Gastrocnemius medialis (tissue), 4 donors: ENCODE measurements around the gene SSBP1. TPM values are rescaled to one million over a fixed set of nuclear protein-coding genes. Genes with fewer than 3 reads are reported as not detected.
A peak's percentile ranks its signal among the peaks of the same experiment; 100 is the strongest.
"Not testable (repeated sequence)": the region's sequence is repeated elsewhere in the genome, so short reads cannot be mapped to it uniquely, and the experiment has no call there.

Experiments
- ATAC-seq, 2 donors: fragments of 150-250 bp; one replicate each; pipeline ENCODE4 v1.9.1; 2016
- DNase-seq, 2 donors: peaks; one replicate each; pipeline ENCODE4 v3.0.0-alpha.2; 2019
- H3K27ac ChIP-seq, 4 donors: fragments of 200-600 bp; sonication (generic); 1 replicate in 1 of 4; 2 replicates in 3 of 4; pipeline ENCODE4 v1.5.1; 2016 to 2018; ENCODE audit warnings: mild to moderate bottlenecking in 2 of 4, moderate library complexity in 1 of 4
- H3K27me3 ChIP-seq, 3 donors: fragments of 200-600 bp; sonication (generic) in 2 of 3; 1 replicate in 1 of 3; 2 replicates in 2 of 3; pipeline versions ENCODE4 v1.5.1 to v1.6.0; 2016 to 2019; ENCODE audit warnings: mild to moderate bottlenecking in 1 of 3, moderate library complexity in 1 of 3
- H3K36me3 ChIP-seq, 2 donors: fragments of 200-600 bp; sonication (generic) in 1 of 2; one replicate each; pipeline ENCODE4 v1.5.1; 2017 to 2018
- H3K4me1 ChIP-seq, 2 donors: fragments of 200-600 bp; sonication (generic) in 1 of 2; one replicate each; pipeline ENCODE4 v1.5.1; 2016 to 2017; ENCODE audit warnings: mild to moderate bottlenecking in 2 of 2
- H3K4me3 ChIP-seq, 4 donors: fragments of 200-600 bp; sonication (generic) in 3 of 4; 1 replicate in 1 of 4; 2 replicates in 3 of 4; pipeline ENCODE4 v1.5.1; 2016 to 2019; ENCODE audit warnings: mild to moderate bottlenecking in 2 of 4
- H3K9me3 ChIP-seq, 3 donors: fragments of 200-600 bp; sonication (generic) in 2 of 3; 1 replicate in 1 of 3; 2 replicates in 2 of 3; pipeline ENCODE4 v1.5.1; 2016 to 2019
- POLR2A ChIP-seq, 2 donors: fragments of 450-650 bp; IDR thresholded peaks; one replicate each; pipeline ENCODE4 v1.6.1; 2017; ENCODE audit warnings: antibody characterized with exemption in 2 of 2, mild to moderate bottlenecking in 2 of 2, moderate library complexity in 2 of 2
- in situ Hi-C, 4 donors: fragments of 200-750 bp; cut with MboI; loops; one replicate each; pipeline versions ENCODE4 v1.15.0 to v1.8.0; 2017; ENCODE audit warnings: low sequenced_read_pairs in 4 of 4
- intact Hi-C: fragments of 100-400 bp; cut with DNase I; formaldehyde crosslinking; loops from one replicate; pipeline ENCODE4 v1.15.1; 2023; ENCODE audit warnings: low total_unique reads
- total RNA-seq, 4 donors: library from RNA; depleted of rRNA; stranded (reverse); fragments of >200 nt; gene quantifications; one replicate each; pipeline versions ENCODE4 v1.1.0 to v1.2.3, GENCODE V29; 2016
- TF ChIP-seq, protein P1 (sequence below), 5 experiments: fragments of 450-650 bp in 3 of 5; fragments of 200-600 bp in 2 of 5; sonication (generic) in 2 of 5; IDR thresholded peaks in 4 of 5; conservative IDR thresholded peaks in 1 of 5; 1 replicate in 4 of 5; 2 replicates in 1 of 5; pipeline ENCODE4 v1.5.1; 2016 to 2019; ENCODE audit warnings: antibody characterized with exemption in 5 of 5, mild to moderate bottlenecking in 3 of 5, moderate library complexity in 3 of 5

Gene SSBP1, protein sequence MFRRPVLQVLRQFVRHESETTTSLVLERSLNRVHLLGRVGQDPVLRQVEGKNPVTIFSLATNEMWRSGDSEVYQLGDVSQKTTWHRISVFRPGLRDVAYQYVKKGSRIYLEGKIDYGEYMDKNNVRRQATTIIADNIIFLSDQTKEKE
- total RNA-seq = 100 to 1,000 TPM; 127 to 147 (median 138) TPM

DNA sequence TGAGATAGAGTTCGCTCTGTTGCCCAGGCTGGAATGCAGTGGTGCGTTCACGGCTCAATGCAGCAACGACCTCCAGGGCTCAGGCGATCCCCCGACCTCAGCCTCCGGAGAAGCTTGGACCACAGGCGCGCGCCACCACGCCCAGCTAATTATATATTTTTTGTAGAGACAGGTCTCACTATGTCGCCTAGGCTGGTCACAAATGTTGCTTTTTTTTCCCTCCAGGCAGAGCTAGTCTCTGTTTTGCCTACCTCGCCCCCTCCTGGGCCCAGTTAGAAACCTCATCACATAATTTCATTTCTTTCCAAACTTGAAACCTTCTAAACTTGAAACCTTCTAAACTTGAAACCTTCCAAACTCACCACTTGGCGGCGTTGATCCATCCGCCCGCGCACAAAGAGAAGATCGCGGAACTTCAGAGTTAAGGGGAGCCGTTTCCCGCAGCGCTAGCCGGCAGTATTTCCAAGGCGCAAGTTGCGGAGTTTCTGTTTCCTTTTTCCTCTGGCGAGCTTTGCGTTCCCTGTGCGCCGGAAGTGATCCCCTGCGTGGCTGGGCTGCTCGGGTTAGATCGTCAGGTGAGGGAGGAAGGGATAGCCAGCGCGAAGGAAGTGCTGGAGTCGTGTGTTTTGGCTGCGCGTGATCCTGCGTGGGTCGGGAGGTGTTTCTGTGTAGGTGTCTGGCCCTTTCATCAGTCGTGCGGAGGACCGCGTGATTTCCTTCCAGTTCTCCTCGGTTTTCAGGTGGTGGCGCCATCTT, at the start of gene SSBP1:
SSBP1 (plus strand) TSS at position 523 of the 756 bp plus-strand sequence. CDS start 809 bp downstream, outside the sequence.
- peaks cover 15 to 18% of the 10 kb centered on the region in 2 donors for H3K4me1 ChIP-seq
- DNase-seq = peak; percentile 85 to 88
- peak within 1 kb of the TSS; percentile 81 to 87 (median 84) for H3K27ac ChIP-seq
- no peaks in the 10 kb centered on the region for H3K27me3 ChIP-seq
- peaks cover 0 to 35% of the 10 kb centered on the region in 2 donors for H3K36me3 ChIP-seq
- H3K4me3 ChIP-seq = peak within 1 kb of the TSS; percentile 74 to 97 (median 84)
- in situ Hi-C loops (loop anchor here in 1 of 4 donors (25.0 kb wide), 1 partner anchor 726 kb away; the partner anchor contains the start of gene MRPS33), intact Hi-C loops (loop anchor here (1.0 to 2.0 kb wide), 4 partner anchors 35 to 813 kb away; partner anchors contain the start of gene DENND11)
- peak; percentile 57 to 67 for TF ChIP-seq POLR2A (IDR thresholded peaks at IDR 0.05)
- TF ChIP-seq, protein P1, sequence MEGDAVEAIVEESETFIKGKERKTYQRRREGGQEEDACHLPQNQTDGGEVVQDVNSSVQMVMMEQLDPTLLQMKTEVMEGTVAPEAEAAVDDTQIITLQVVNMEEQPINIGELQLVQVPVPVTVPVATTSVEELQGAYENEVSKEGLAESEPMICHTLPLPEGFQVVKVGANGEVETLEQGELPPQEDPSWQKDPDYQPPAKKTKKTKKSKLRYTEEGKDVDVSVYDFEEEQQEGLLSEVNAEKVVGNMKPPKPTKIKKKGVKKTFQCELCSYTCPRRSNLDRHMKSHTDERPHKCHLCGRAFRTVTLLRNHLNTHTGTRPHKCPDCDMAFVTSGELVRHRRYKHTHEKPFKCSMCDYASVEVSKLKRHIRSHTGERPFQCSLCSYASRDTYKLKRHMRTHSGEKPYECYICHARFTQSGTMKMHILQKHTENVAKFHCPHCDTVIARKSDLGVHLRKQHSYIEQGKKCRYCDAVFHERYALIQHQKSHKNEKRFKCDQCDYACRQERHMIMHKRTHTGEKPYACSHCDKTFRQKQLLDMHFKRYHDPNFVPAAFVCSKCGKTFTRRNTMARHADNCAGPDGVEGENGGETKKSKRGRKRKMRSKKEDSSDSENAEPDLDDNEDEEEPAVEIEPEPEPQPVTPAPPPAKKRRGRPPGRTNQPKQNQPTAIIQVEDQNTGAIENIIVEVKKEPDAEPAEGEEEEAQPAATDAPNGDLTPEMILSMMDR (IDR thresholded peaks at IDR 0.05 in 4 of 5, conservative IDR thresholded peaks at IDR 0.05 in 1 of 5) = peak; percentile 68 to 80 (median 76)
- peak; percentile 98 to 99 for ATAC-seq
- H3K9me3 ChIP-seq = no peaks in the 10 kb centered on the region

DNA sequence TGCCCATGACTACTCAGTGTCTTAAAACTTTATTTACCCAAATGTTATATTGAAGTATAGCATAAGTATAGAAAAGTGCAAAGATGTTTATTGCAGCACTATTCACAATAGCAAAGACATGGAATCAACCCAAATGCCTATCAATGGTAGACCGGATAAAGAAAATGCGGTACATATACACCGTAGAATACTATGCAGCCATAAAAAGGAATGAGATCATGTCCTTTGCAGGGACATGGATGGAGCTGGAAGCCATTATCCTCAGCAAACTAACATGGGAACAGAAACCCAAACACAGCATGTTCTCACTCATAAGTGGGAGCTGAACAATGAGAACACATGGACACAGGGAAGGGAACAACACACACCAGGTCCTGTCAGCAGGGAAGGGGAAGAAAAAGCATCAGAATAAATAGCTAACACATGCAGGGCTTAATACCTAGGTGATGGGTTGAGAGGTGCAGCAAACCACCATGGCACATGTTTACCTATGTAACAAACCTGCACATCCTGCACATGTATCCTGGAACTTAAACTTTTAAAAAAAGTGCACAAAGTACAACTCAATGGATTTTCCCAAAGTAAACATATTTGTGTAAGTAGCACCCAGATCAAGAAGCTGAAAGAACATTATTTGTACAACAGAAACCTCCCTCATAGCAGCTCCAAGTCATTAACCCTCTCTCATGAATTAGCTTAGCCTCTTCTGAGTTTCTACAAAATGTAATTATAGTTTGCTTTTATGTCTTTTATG, 48.9 kb upstream of the SSBP1 start:
- ATAC-seq, in situ Hi-C loops, DNase-seq: not testable (repeated sequence)

DNA sequence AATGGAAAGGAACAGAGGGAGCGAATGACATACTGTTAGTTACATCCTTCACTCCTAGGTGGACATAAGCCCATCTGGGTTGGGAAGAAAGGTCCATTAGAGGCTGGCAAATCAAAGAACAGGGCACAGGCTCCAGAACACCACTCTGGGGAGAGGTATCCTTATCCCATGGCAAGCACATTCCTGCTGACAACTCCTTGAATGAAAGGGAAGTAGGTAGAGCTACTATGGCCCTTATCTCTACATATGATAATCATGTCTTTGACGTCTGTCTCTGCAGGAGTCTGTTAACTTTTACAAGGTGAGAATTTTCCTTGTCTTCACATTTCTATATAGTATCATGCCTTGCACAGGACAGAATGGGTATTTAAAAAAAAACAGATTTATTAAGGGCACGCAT, 46.6 kb upstream of the SSBP1 start:
- in situ Hi-C loops = no loop called here
- TF ChIP-seq POLR2A (IDR thresholded peaks at IDR 0.05) = no peak
- TF ChIP-seq, protein P1 (IDR thresholded peaks at IDR 0.05 in 4 of 5, conservative IDR thresholded peaks at IDR 0.05 in 1 of 5) = no peak
- intact Hi-C loops = no loop called here
- ATAC-seq = no peak
- no peaks in the 10 kb centered on the region for H3K27me3 ChIP-seq
- no peaks in the 10 kb centered on the region for H3K9me3 ChIP-seq
- no peak overlapping the region for H3K4me3 ChIP-seq
- no peak overlapping the region for H3K27ac ChIP-seq
- peaks cover 4 to 7% of the 10 kb centered on the region in 2 donors for H3K4me1 ChIP-seq
- no peaks in the 10 kb centered on the region for H3K36me3 ChIP-seq
- no peak for DNase-seq

More for the DNA sequence above, 48.9 kb upstream of the SSBP1 start:
- H3K36me3 ChIP-seq, H3K9me3 ChIP-seq, H3K27ac ChIP-seq, H3K4me3 ChIP-seq, intact Hi-C loops, H3K4me1 ChIP-seq, H3K27me3 ChIP-seq: not testable (repeated sequence)

DNA sequence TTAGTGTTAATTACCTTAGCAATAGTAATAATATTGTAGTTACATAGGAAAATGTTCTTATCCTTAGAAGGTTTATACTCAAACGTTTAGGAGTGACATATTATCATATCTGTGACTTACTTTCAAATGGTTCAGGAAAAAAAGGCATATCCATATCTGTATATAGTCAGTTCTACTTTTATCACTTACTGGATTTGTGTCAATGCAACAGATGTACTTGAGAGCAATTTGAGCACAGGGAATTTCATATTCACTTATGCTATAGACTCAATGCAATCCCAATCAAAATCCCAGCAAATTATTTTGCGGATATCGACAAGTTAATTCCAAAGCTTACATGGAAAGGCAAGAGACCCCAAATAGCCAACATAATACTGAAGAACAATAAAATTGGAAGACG, 46.2 kb upstream of the SSBP1 start:
- no peak for DNase-seq
- intact Hi-C loops (no loop called here), in situ Hi-C loops (no loop called here)
- no peaks in the 10 kb centered on the region for H3K9me3 ChIP-seq
- H3K27ac ChIP-seq = no peak overlapping the region
- H3K4me3 ChIP-seq = no peak overlapping the region
- H3K27me3 ChIP-seq = no peaks in the 10 kb centered on the region
- no peak for ATAC-seq
- TF ChIP-seq, protein P1 (IDR thresholded peaks at IDR 0.05 in 4 of 5, conservative IDR thresholded peaks at IDR 0.05 in 1 of 5) = no peak
- TF ChIP-seq POLR2A (IDR thresholded peaks at IDR 0.05) = no peak
- H3K36me3 ChIP-seq = no peaks in the 10 kb centered on the region
- peaks cover 3 to 10% of the 10 kb centered on the region in 2 donors for H3K4me1 ChIP-seq

DNA sequence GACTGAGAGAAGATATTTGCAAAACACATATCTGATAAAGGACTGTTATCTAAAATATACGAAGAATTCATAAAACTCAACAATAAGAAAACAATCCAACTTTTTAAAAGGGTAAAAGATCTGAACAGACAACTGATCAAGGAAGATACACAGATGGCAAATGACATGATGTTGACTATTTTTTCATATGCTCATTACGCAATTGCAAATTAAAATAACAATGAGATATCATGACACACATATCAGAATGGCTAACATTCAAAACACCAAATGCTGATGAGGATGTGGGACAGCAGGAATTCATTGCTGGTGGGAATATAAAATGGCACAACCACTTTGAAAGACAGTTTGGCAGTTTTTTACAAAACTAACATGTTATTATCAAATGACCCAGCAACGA, 45.1 kb upstream of the SSBP1 start:
- Histone ChIP-seq H3K4me1 (peaks cover 0 to 16% of the 10 kb centered on the region in 2 donors), H3K27ac (no peak overlapping the region), H3K27me3 (no peaks in the 10 kb centered on the region), H3K4me3 (no peak overlapping the region), H3K36me3 (no peaks in the 10 kb centered on the region), H3K9me3 (no peaks in the 10 kb centered on the region)
- intact Hi-C loops = no loop called here
- no peak for ATAC-seq
- in situ Hi-C loops = no loop called here
- TF ChIP-seq, protein P1 (IDR thresholded peaks at IDR 0.05 in 4 of 5, conservative IDR thresholded peaks at IDR 0.05 in 1 of 5) = no peak
- TF ChIP-seq POLR2A (IDR thresholded peaks at IDR 0.05) = no peak
- DNase-seq = no peak
